A549 treated with RU486 at 1 μM for 4 hours (cell line): ENCODE results near the gene PPIL1. TPM values are rescaled to one million over a fixed set of nuclear protein-coding genes. Genes with fewer than 3 reads are reported as not detected.

Source experiments
- total RNA-seq: library from RNA; stranded (reverse); fragments of 200-300 nt; extraction: Qiagen RNA extraction; gene quantifications from 5 replicates; pipeline ENCODE4 v1.2.3, GENCODE V29; 2022; ENCODE audit warnings: low read depth

The PPIL1 gene
- 38.9 to 51.4 TPM (median 42.2 TPM) in 5 replicates for total RNA-seq

DNA sequence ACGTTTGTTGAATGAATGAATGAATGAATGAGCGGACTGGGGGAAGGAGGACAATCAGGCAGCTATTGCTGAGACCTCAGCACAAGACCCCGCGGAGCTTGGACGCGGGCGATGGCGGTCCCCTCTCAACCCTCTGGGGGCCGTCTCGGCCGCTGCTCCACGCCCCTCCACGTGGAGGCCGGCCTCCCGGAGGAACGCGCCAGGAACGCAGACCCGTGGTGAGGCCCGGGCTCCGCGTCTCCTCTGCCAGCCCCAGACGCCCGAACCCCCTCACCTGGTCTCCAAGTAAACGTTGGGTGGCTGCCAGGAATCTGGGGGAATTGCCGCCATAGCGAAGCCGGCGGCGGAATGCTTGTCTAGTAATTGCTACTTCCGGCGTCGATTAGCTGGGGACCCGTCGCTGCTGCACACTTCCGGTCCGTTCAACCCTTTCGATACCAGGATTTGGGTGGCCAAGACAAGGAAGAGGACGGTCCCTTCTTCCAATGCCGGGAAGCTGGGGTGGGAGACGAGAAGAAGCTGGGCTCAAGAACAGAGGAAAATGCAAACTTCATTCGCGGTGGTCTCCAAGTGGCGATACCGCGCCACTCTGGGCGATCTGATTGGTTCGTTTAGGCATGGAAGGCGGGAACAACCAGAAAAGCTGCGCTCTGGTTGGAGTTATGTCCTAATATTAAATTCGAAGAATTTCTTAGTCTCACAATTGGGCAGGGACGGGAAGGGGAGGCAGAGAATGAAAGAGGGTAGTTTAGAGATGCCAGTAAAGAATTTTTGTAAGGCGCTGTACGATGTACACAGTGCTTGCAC, at the start of gene PPIL1:
TSS of gene PPIL1 (minus strand) at position 361 of the 807 bp plus-strand sequence. CDS start at position 330, 31 bp downstream.

DNA sequence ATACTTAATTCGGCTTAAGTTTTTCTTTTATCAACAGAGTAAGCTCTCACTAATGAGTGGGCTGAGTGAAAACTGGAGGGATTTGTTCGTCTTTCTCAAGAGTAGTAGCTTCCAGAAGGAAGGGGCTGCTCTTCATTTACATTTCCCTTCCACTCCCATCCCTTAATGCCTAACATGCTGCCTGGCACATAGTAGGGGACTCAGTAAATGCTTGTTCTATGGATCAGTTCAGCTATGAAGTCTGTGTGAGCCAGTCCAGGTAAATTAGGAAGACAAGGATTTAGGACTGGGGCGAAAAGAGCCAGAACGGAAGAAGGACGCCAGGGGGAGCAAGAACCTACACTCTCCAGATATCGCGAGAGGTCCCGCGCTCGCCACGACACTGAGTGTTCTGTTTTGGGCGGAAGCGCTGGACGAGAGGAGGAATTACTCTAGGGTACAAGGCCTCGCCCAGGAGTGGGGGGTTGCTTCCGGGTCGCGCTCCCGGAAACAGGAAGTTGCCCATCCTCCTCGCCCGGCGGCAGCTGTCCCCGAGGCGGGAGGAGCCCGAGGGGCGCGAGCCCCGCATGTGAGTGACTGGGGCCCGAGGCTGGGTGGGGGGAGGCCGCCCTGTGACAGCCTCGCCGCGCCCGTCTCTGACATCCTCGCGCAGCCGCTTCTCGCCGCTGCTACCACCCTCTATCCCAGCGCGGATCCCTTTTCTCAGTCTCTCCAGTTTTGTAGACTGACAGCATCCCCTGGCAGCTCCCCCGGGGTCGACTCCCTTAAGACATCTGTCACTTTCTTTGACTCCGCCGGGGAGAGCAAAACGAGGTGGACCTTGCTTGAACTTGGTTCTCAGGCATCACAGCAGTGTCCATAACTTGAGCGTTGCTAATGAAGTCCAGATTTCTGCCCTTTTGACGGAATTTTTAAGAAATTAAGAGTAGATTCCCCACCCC, 11.1 kb upstream of the PPIL1 start, which contains the start of gene C6orf89:
TSS of gene C6orf89 (plus strand) at position 492 of the 941 bp plus-strand sequence. CDS start 13,493 bp downstream, outside the sequence.

DNA sequence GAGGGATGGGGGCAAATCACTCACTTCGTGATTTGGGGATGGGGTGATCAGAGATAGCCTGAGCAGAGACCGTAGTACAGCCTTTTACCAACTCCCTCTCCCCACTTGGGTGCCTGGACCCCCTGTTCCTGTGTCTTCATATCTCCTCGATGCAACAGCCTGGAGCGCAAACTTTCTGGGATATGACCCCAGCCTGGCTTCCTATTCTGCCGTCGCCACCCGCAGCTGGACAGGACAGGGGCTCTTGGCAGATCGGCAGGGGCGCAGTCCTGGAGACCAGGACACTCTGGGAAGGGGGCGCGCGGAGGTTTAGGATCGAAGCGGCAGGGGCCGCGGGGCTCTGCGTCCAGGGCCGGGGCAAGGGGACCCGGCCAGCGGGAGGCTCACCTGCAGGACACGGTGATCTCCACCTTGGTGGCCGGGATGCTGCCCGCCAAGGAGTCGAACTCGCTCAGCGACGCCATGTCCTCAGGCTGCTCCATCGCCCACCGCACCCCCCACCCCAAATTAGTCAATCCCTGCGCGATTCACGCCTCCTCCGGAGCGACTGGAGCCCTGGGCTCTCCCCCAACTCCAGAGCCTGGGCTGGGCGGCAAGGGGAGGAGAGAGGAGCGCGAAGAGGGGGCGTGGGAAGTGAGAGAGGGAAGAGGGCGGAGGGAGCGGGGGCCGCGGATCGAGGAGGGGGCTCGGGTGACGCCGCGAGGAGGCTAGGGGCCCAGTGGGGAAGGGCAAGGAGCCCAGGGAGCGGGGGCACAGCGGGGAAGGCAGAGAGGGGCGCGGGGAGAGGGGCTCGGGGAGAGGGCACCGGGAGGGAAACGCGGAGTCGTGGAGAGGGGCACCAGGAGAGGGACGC, 35.5 kb downstream of the PPIL1 start, which contains the start of gene CPNE5:
TSS of gene CPNE5 (minus strand) at position 549 of the 853 bp plus-strand sequence. CDS start at position 482, 67 bp downstream.

Other genes starting within 250 kb of the PPIL1 start
- gene CDKN1A, start 196.1 kb downstream of the PPIL1 start, total RNA-seq, result 178 to 255 TPM (median 220 TPM) in 5 replicates
- gene RAB44, start 177.0 kb downstream of the PPIL1 start, total RNA-seq, result 0.02 to 0.06 TPM (median 0.04 TPM) in 4 of 5 replicates, not detected in the other
- gene CPNE5, start 35.4 kb downstream of the PPIL1 start, total RNA-seq, result 0.05 to 0.15 TPM (median 0.08 TPM) in 4 of 5 replicates, not detected in the other
- gene C6orf89, start 11.1 kb upstream of the PPIL1 start, total RNA-seq, result 14.6 to 17.1 TPM (median 16.7 TPM) in 5 replicates
- gene PI16, start 79.9 kb upstream of the PPIL1 start, total RNA-seq, result not detected in 5 replicates
- 109 to 141 TPM (median 131 TPM) in 5 replicates for gene MTCH1, start 111.4 kb upstream of the PPIL1 start, total RNA-seq
- not detected in 5 replicates for gene FGD2, start 130.9 kb upstream of the PPIL1 start, total RNA-seq